Transverse colon (tissue), 4 donors: ENCODE measurements around the gene PRKCE. TPM values are rescaled to one million over a fixed set of nuclear protein-coding genes. Genes with fewer than 3 reads are reported as not detected.

Source experiments
- DNase-seq: peaks from one replicate; pipeline ENCODE4 v3.0.0-alpha.2; 2019
- H3K27ac ChIP-seq, 4 donors: fragments of 200-600 bp; sonication (generic); 2 replicates each; pipeline ENCODE4 v1.5.1; 2016 to 2018; ENCODE audit warnings: inconsistent platforms in 4 of 4
- H3K27me3 ChIP-seq: fragments of 200-600 bp; sonication (generic); 2 replicates; pipeline ENCODE4 v1.5.1; 2017; ENCODE audit warnings: inconsistent platforms
- H3K36me3 ChIP-seq, 4 donors: fragments of 200-600 bp; sonication (generic); 2 replicates each; pipeline ENCODE4 v1.5.1; 2017 to 2019; ENCODE audit warnings: inconsistent platforms in 4 of 4
- H3K4me1 ChIP-seq, 4 donors: fragments of 200-600 bp; sonication (generic); 2 replicates each; pipeline ENCODE4 v1.5.1; 2017 to 2020; ENCODE audit warnings: inconsistent platforms in 4 of 4
- H3K4me3 ChIP-seq, 4 donors: fragments of 200-600 bp; sonication (generic); 1 replicate in 1 of 4; 2 replicates in 3 of 4; pipeline versions ENCODE4 v1.5.1 to v1.6.1; 2017 to 2019; ENCODE audit warnings: inconsistent platforms in 4 of 4
- H3K9me3 ChIP-seq, 2 donors: fragments of 200-600 bp; sonication (generic); 2 replicates each; pipeline ENCODE4 v1.5.1; 2017 to 2019; ENCODE audit warnings: inconsistent platforms in 2 of 2
- EP300 ChIP-seq: sonication (generic); formaldehyde crosslinking; IDR thresholded peaks from one replicate; pipeline ENCODE4 v1.6.1; 2017; ENCODE audit warnings: antibody characterized with exemption, low read depth
- POLR2A ChIP-seq: fragments of 450-650 bp; IDR thresholded peaks from one replicate; pipeline ENCODE4 v1.6.1; 2016; ENCODE audit warnings: antibody characterized with exemption, mild to moderate bottlenecking, moderate library complexity
- POLR2AphosphoS5 ChIP-seq, 3 donors: sonication (generic); formaldehyde crosslinking; IDR thresholded peaks; one replicate each; pipeline ENCODE4 v1.6.1; 2016; ENCODE audit warnings: antibody characterized with exemption in 3 of 3
- whole genome bisulfite sequencing, 2 donors: methylation state at CpG; one replicate each; pipeline ENCODE4 v1.1.5; 2018; ENCODE audit warnings: low coverage in 1 of 2; 5-methylcytosine and 5-hydroxymethylcytosine counted together
- in situ Hi-C, 4 donors: fragments of 200-750 bp; cut with MboI; loops; one replicate each; pipeline versions ENCODE4 v1.15.0 to v1.15.1; 2017; ENCODE audit warnings: low sequenced_read_pairs in 3 of 4, low pct_ligation_motif_present in 1 of 4, low pct_unique_long_range_greater_than_20kb in 1 of 4
- intact Hi-C: fragments of 100-400 bp; cut with DNase I; formaldehyde crosslinking; loops from one replicate; pipeline ENCODE4 v1.15.1; 2023; ENCODE audit warnings: low total_unique reads
- total RNA-seq, 4 donors: library from RNA; depleted of rRNA; stranded (reverse); fragments of >200 nt; gene quantifications; one replicate each; pipeline ENCODE4 v1.1.0, GENCODE V29; 2016
- TF ChIP-seq, protein P1 (sequence below), 5 experiments: fragments of 200-600 bp in 3 of 5; fragments of 450-650 bp in 2 of 5; sonication (generic) in 3 of 5; IDR thresholded peaks; 1 replicate in 2 of 5; 2 replicates in 3 of 5; pipeline ENCODE4 v1.5.1; 2016 to 2017; ENCODE audit warnings: antibody characterized with exemption in 5 of 5, inconsistent platforms in 3 of 5, mild to moderate bottlenecking in 2 of 5, moderate library complexity in 1 of 5

Gene PRKCE
- total RNA-seq, 4 donors from 2014 or later: 8.6 to 20.6 (median 11.3) TPM

GRCh38 chr2:45895241-45895861 is 243.9 kb downstream of the PRKCE start:
- TF ChIP-seq EP300 (no peak), POLR2AphosphoS5 (IDR thresholded peaks at IDR 0.05) (no peak), POLR2A (no peak)
- TF ChIP-seq, protein P1, sequence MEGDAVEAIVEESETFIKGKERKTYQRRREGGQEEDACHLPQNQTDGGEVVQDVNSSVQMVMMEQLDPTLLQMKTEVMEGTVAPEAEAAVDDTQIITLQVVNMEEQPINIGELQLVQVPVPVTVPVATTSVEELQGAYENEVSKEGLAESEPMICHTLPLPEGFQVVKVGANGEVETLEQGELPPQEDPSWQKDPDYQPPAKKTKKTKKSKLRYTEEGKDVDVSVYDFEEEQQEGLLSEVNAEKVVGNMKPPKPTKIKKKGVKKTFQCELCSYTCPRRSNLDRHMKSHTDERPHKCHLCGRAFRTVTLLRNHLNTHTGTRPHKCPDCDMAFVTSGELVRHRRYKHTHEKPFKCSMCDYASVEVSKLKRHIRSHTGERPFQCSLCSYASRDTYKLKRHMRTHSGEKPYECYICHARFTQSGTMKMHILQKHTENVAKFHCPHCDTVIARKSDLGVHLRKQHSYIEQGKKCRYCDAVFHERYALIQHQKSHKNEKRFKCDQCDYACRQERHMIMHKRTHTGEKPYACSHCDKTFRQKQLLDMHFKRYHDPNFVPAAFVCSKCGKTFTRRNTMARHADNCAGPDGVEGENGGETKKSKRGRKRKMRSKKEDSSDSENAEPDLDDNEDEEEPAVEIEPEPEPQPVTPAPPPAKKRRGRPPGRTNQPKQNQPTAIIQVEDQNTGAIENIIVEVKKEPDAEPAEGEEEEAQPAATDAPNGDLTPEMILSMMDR (IDR thresholded peaks at IDR 0.05): no peak
- Histone ChIP-seq H3K9me3 (no peaks in the 10 kb centered on the region), H3K27me3 (no peaks in the 10 kb centered on the region), H3K4me1 (peaks cover 0 to 34% (median 7%) of the 10 kb centered on the region in 4 donors), H3K36me3 (no peaks in the 10 kb centered on the region), H3K27ac (no peak overlapping the region), H3K4me3 (no peak overlapping the region)
- WGBS, 2 donors: 83 to 88% methylated on average over 3 to 8 of the region's 8 CpGs
- in situ Hi-C loops (no loop called here), intact Hi-C loops (no loop called here)
- no peak for DNase-seq

- in situ Hi-C loops: no loop called here
- no peak for DNase-seq
- Histone ChIP-seq H3K9me3 (no peaks in the 10 kb centered on the region), H3K4me3 (no peak overlapping the region), H3K27ac (no peak overlapping the region), H3K36me3 (no peaks in the 10 kb centered on the region), H3K4me1 (peaks cover 0 to 31% (median 7%) of the 10 kb centered on the region in 4 donors), H3K27me3 (no peaks in the 10 kb centered on the region)
- intact Hi-C loops: no loop called here
- TF ChIP-seq EP300: no peak
- WGBS, 2 donors: 53 to 60% methylated on average over 3 to 4 of the region's 4 CpGs
Observed at GRCh38 chr2:45896311-45896710, 244.8 kb downstream of the PRKCE start.

DNA sequence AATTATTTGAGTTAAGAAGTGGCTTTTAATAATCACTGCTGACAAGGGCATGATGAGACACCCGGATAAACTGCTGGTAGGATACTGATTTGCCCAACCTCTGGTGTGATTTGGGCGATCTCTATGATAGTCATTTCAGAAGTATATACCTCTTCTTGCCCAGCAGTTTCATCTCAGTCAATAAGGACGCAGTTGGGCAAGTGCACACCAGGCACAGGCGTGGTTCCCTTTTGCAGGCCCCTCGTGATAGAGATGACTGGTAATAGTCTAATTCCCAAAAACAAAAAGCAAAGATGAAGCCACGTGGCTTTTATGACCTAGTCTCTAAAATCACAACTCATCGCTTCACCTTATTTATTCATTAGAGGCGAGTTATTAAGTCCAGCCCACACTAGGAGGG is 246.4 kb downstream of the PRKCE start:
- intact Hi-C loops: no loop called here
- DNase-seq: no peak
- in situ Hi-C loops: no loop called here
- Histone ChIP-seq H3K4me1 (peaks cover 0 to 19% (median 6%) of the 10 kb centered on the region in 4 donors), H3K36me3 (no peaks in the 10 kb centered on the region), H3K9me3 (no peaks in the 10 kb centered on the region), H3K27ac (no peak overlapping the region), H3K27me3 (no peaks in the 10 kb centered on the region), H3K4me3 (no peak overlapping the region)
- 82% methylated on average over 8 of the region's 8 CpGs; no CpG with 5 or more reads in 1 of the 2 donors for WGBS, 2 donors
- TF ChIP-seq POLR2A (no peak), EP300 (no peak), POLR2AphosphoS5 (IDR thresholded peaks at IDR 0.05) (no peak)
- TF ChIP-seq, protein P1 (IDR thresholded peaks at IDR 0.05): no peak

DNA sequence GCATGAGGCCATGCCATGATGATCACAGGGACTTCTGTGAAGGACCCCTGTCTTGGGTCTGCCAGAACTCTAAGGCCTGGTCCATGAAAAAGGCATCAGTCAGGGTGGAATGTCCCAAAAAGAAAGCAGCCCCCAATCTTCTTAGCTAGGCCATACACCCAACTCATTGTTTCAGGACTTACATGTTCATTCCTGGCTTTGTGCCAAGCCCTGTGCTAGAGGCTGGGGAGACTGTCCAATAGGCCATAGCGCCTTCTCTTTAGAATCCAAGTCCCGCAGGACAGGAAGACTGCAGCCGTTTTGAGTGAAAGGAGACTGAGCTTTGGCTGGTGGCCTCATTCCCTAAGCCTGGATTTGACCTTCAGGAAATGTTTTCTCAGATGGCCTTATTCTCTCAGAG is 247.3 kb downstream of the PRKCE start:
- in situ Hi-C loops: no loop called here
- Histone ChIP-seq H3K9me3 (no peaks in the 10 kb centered on the region), H3K36me3 (no peaks in the 10 kb centered on the region), H3K4me3 (no peak overlapping the region), H3K27me3 (no peaks in the 10 kb centered on the region), H3K27ac (no peak overlapping the region), H3K4me1 (peaks cover 0 to 16% (median 3%) of the 10 kb centered on the region in 4 donors)
- no peak for DNase-seq
- 80 to 96% methylated on average over 3 of the region's 3 CpGs for WGBS, 2 donors
- no peak for TF ChIP-seq POLR2A
- TF ChIP-seq POLR2AphosphoS5 (IDR thresholded peaks at IDR 0.05): no peak
- TF ChIP-seq, protein P1 (IDR thresholded peaks at IDR 0.05): no peak
- TF ChIP-seq EP300: no peak
- intact Hi-C loops: no loop called here

GRCh38 chr2:45899926-45900325 is 248.5 kb downstream of the PRKCE start:
- H3K9me3 ChIP-seq: no peaks in the 10 kb centered on the region
- in situ Hi-C loops (no loop called here), intact Hi-C loops (no loop called here)
- TF ChIP-seq, protein P1 (IDR thresholded peaks at IDR 0.05): no peak
- TF ChIP-seq EP300 (no peak), POLR2A (no peak), POLR2AphosphoS5 (IDR thresholded peaks at IDR 0.05) (no peak)
- H3K36me3 ChIP-seq: no peaks in the 10 kb centered on the region
- no peak overlapping the region for H3K4me3 ChIP-seq
- no peaks in the 10 kb centered on the region for H3K27me3 ChIP-seq
- 92 to 100% methylated on average over 5 of the region's 5 CpGs for WGBS, 2 donors
- H3K27ac ChIP-seq: no peak overlapping the region
- DNase-seq: no peak
- H3K4me1 ChIP-seq: peaks cover 0 to 15% (median 1%) of the 10 kb centered on the region in 4 donors
